GM12891 (cell line): ENCODE data around the gene ZNF275.

ENCODE experiments used
- POLR2A ChIP-seq: IDR thresholded peaks from 2 replicates; pipeline ENCODE4 v1.6.1; 2011; ENCODE audit warnings: low read depth, low read length, control low read depth
- POLR2AphosphoS5 ChIP-seq: IDR thresholded peaks from 2 replicates; pipeline ENCODE4 v1.6.1; 2011; ENCODE audit warnings: low read depth, low read length, control low read depth

GRCh38 chrX:153306527-153307115, 27.3 kb upstream of the ZNF275 start:
- TF ChIP-seq POLR2AphosphoS5: no peak
- no peak for TF ChIP-seq POLR2A
